Stimulated activated CD4-positive, alpha-beta T cell treated with anti-CD3 and anti-CD28 coated beads, Interleukin-12 subunit alpha, Interleukin-12 subunit beta, amount 100 ng/mL, for 24 hours (primary cell): ENCODE results near the gene OMD.

ENCODE experiments used
- DNase-seq, 2 experiments: peaks; one replicate each; pipeline ENCODE4 v3.0.0-alpha.2; 2020; ENCODE audit warnings: low read depth in 2 of 2

The OMD gene

GRCh38 chr9:92424340-92424739, at the start of gene OMD:
Gene OMD (minus strand): TSS chr9:92424471. CDS start chr9:92417558, 6,913 bp downstream.
- no peak for DNase-seq

- no peak for DNase-seq
Observed at GRCh38 chr9:92468206-92468605, 43.9 kb upstream of the OMD start.

GRCh38 chr9:92467511-92467910, 43.2 kb upstream of the OMD start:
- DNase-seq: no peak

GRCh38 chr9:92467041-92467440, 42.8 kb upstream of the OMD start:
- no peak for DNase-seq

GRCh38 chr9:92463984-92464383, 39.7 kb upstream of the OMD start:
- no peak for DNase-seq

- no peak for DNase-seq
Observed at GRCh38 chr9:92463387-92463786, 39.1 kb upstream of the OMD start.

GRCh38 chr9:92457576-92457975, 33.3 kb upstream of the OMD start:
- no peak for DNase-seq

GRCh38 chr9:92455217-92455616, 30.9 kb upstream of the OMD start:
- DNase-seq: no peak

- no peak for DNase-seq
Observed at GRCh38 chr9:92446536-92446935, 22.3 kb upstream of the OMD start.

- DNase-seq: no peak
Observed at GRCh38 chr9:92444841-92445240, 20.6 kb upstream of the OMD start.

GRCh38 chr9:92440751-92441046, 16.4 kb upstream of the OMD start:
- DNase-seq: no peak

- no peak for DNase-seq
Observed at GRCh38 chr9:92439921-92440750, 15.9 kb upstream of the OMD start.

- no peak for DNase-seq
Observed at GRCh38 chr9:92438900-92439526, 14.7 kb upstream of the OMD start.

- no peak for DNase-seq
Observed at GRCh38 chr9:92435263-92435662, 11.0 kb upstream of the OMD start.

GRCh38 chr9:92432972-92433548, 8.8 kb upstream of the OMD start:
- no peak for DNase-seq

- no peak for DNase-seq
Observed at GRCh38 chr9:92432350-92432749, 8.1 kb upstream of the OMD start.

- no peak for DNase-seq
Observed at GRCh38 chr9:92429836-92430235, 5.6 kb upstream of the OMD start.

- no peak for DNase-seq
Observed at GRCh38 chr9:92426501-92427145, 2.4 kb upstream of the OMD start.

GRCh38 chr9:92425474-92425873, 1.2 kb upstream of the OMD start:
- DNase-seq: no peak

GRCh38 chr9:92423612-92424011, 659 bp downstream of the OMD start:
- DNase-seq: no peak

GRCh38 chr9:92422611-92423338, 1.5 kb downstream of the OMD start:
- DNase-seq: no peak

- no peak for DNase-seq
Observed at GRCh38 chr9:92414566-92414965, 9.7 kb downstream of the OMD start.
